ENCODE measurements around the gene LIF. TPM values are rescaled to one million over a fixed set of nuclear protein-coding genes. Genes with fewer than 3 reads are reported as not detected.
A peak's percentile ranks its signal among the peaks of the same experiment; 100 is the strongest.
"Not testable (repeated sequence)": the region's sequence is repeated elsewhere in the genome, so short reads cannot be mapped to it uniquely, and the experiment has no call there.

LIF gene
- polyA plus RNA-seq, 4 donors: 3.0 to 27.9 (median 6.0) TPM

- Histone ChIP-seq H3K27me3 (ENCODE audit: control insufficient read depth in 3 of 3, insufficient read depth in 3 of 3, low read length in 3 of 3) (no peaks in the 10 kb centered on the region), H3K36me3 (ENCODE audit: control insufficient read depth in 3 of 3, insufficient read depth in 2 of 3, low read depth in 1 of 3, low read length in 3 of 3) (no peaks in the 10 kb centered on the region), H3K27ac (ENCODE audit: low read depth in 1 of 3, low read length in 2 of 3) (no peak overlapping the region), H3K4me1 (ENCODE audit: control insufficient read depth in 3 of 3, insufficient read depth in 2 of 3, low read depth in 1 of 3, low read length in 2 of 3) (peaks cover 0 to 15% (median 2%) of the 10 kb centered on the region in 3 donors), H3K9me3 (ENCODE audit: control insufficient read depth in 2 of 2, insufficient read depth in 1 of 2, low read depth in 1 of 2, low read length in 1 of 2) (no peaks in the 10 kb centered on the region), H3K4me3 (ENCODE audit: low read depth in 1 of 3, low read length in 3 of 3) (no peak overlapping the region)
- no peak for FAIRE-seq
- no peak for DNase-seq
Observed at GRCh38 chr22:30219668-30220278, 26.8 kb downstream of the LIF start.

GRCh38 chr22:30219049-30219654, 27.4 kb downstream of the LIF start:
- no peaks in the 10 kb centered on the region for H3K36me3 ChIP-seq (ENCODE audit: control insufficient read depth in 3 of 3, insufficient read depth in 2 of 3, low read depth in 1 of 3, low read length in 3 of 3)
- H3K4me1 ChIP-seq (ENCODE audit: control insufficient read depth in 3 of 3, insufficient read depth in 2 of 3, low read depth in 1 of 3, low read length in 2 of 3): peaks cover 0 to 15% (median 2%) of the 10 kb centered on the region in 3 donors
- no peak overlapping the region for H3K27ac ChIP-seq (ENCODE audit: low read depth in 1 of 3, low read length in 2 of 3)
- no peak overlapping the region for H3K4me3 ChIP-seq (ENCODE audit: low read depth in 1 of 3, low read length in 3 of 3)
- 84 to 93% (median 89%) methylated on average over 8 of the region's 8 CpGs for WGBS, 3 donors
- no peaks in the 10 kb centered on the region for H3K9me3 ChIP-seq (ENCODE audit: control insufficient read depth in 2 of 2, insufficient read depth in 1 of 2, low read depth in 1 of 2, low read length in 1 of 2)
- no peak for FAIRE-seq
- DNase-seq: peak in 1 of 2 donors; percentile 62
- H3K27me3 ChIP-seq (ENCODE audit: control insufficient read depth in 3 of 3, insufficient read depth in 3 of 3, low read length in 3 of 3): no peaks in the 10 kb centered on the region

GRCh38 chr22:30217698-30218560, 28.6 kb downstream of the LIF start:
- H3K27ac ChIP-seq (ENCODE audit: low read depth in 1 of 3, low read length in 2 of 3): peak overlapping the region in 1 of 3 donors; percentile 78

GRCh38 chr22:30216710-30217109, 29.8 kb downstream of the LIF start:
- WGBS, 3 donors: 82 to 90% (median 85%) methylated on average over 10 of the region's 10 CpGs
- FAIRE-seq: no peak

More at GRCh38 chr22:30217698-30218560, 28.6 kb downstream of the LIF start:
- Histone ChIP-seq H3K27me3 (ENCODE audit: control insufficient read depth in 3 of 3, insufficient read depth in 3 of 3, low read length in 3 of 3) (no peaks in the 10 kb centered on the region), H3K9me3 (ENCODE audit: control insufficient read depth in 2 of 2, insufficient read depth in 1 of 2, low read depth in 1 of 2, low read length in 1 of 2) (no peaks in the 10 kb centered on the region), H3K4me1 (ENCODE audit: control insufficient read depth in 3 of 3, insufficient read depth in 2 of 3, low read depth in 1 of 3, low read length in 2 of 3) (peaks cover 2 to 21% (median 3%) of the 10 kb centered on the region in 3 donors), H3K4me3 (ENCODE audit: low read depth in 1 of 3, low read length in 3 of 3) (no peak overlapping the region), H3K36me3 (ENCODE audit: control insufficient read depth in 3 of 3, insufficient read depth in 2 of 3, low read depth in 1 of 3, low read length in 3 of 3) (no peaks in the 10 kb centered on the region)
- DNase-seq: peak; percentile 40 to 85
- FAIRE-seq: no peak
- WGBS, 3 donors: 40 to 65% (median 56%) methylated on average over 23 of the region's 23 CpGs

GRCh38 chr22:30216272-30216671, 30.3 kb downstream of the LIF start:
- peaks cover 2 to 29% (median 3%) of the 10 kb centered on the region in 3 donors for H3K4me1 ChIP-seq (ENCODE audit: control insufficient read depth in 3 of 3, insufficient read depth in 2 of 3, low read depth in 1 of 3, low read length in 2 of 3)
- H3K27ac ChIP-seq (ENCODE audit: low read depth in 1 of 3, low read length in 2 of 3); H3K4me3 ChIP-seq (ENCODE audit: low read depth in 1 of 3, low read length in 3 of 3); H3K36me3 ChIP-seq (ENCODE audit: control insufficient read depth in 3 of 3, insufficient read depth in 2 of 3, low read depth in 1 of 3, low read length in 3 of 3); FAIRE-seq; DNase-seq; H3K27me3 ChIP-seq (ENCODE audit: control insufficient read depth in 3 of 3, insufficient read depth in 3 of 3, low read length in 3 of 3); H3K9me3 ChIP-seq (ENCODE audit: control insufficient read depth in 2 of 2, insufficient read depth in 1 of 2, low read depth in 1 of 2, low read length in 1 of 2): not testable (repeated sequence)
- 92 to 98% (median 94%) methylated on average over 3 of the region's 3 CpGs for WGBS, 3 donors

More at GRCh38 chr22:30216710-30217109, 29.8 kb downstream of the LIF start:
- no peak overlapping the region for H3K4me3 ChIP-seq (ENCODE audit: low read depth in 1 of 3, low read length in 3 of 3)
- H3K4me1 ChIP-seq (ENCODE audit: control insufficient read depth in 3 of 3, insufficient read depth in 2 of 3, low read depth in 1 of 3, low read length in 2 of 3): peaks cover 2 to 29% (median 3%) of the 10 kb centered on the region in 3 donors
- DNase-seq: no peak
- no peaks in the 10 kb centered on the region for H3K36me3 ChIP-seq (ENCODE audit: control insufficient read depth in 3 of 3, insufficient read depth in 2 of 3, low read depth in 1 of 3, low read length in 3 of 3)
- H3K27me3 ChIP-seq (ENCODE audit: control insufficient read depth in 3 of 3, insufficient read depth in 3 of 3, low read length in 3 of 3): no peaks in the 10 kb centered on the region
- H3K9me3 ChIP-seq (ENCODE audit: control insufficient read depth in 2 of 2, insufficient read depth in 1 of 2, low read depth in 1 of 2, low read length in 1 of 2): no peaks in the 10 kb centered on the region
- no peak overlapping the region for H3K27ac ChIP-seq (ENCODE audit: low read depth in 1 of 3, low read length in 2 of 3)

- WGBS, 3 donors: 51 to 66% (median 59%) methylated on average over 12 of the region's 12 CpGs
- peaks cover 0 to 35% (median 3%) of the 10 kb centered on the region in 3 donors for H3K4me1 ChIP-seq (ENCODE audit: control insufficient read depth in 3 of 3, insufficient read depth in 2 of 3, low read depth in 1 of 3, low read length in 2 of 3)
- DNase-seq: no peak
- no peak for FAIRE-seq
- no peaks in the 10 kb centered on the region for H3K9me3 ChIP-seq (ENCODE audit: control insufficient read depth in 2 of 2, insufficient read depth in 1 of 2, low read depth in 1 of 2, low read length in 1 of 2)
- no peak overlapping the region for H3K4me3 ChIP-seq (ENCODE audit: low read depth in 1 of 3, low read length in 3 of 3)
- no peak overlapping the region for H3K27ac ChIP-seq (ENCODE audit: low read depth in 1 of 3, low read length in 2 of 3)
- H3K27me3 ChIP-seq (ENCODE audit: control insufficient read depth in 3 of 3, insufficient read depth in 3 of 3, low read length in 3 of 3): no peaks in the 10 kb centered on the region
- no peaks in the 10 kb centered on the region for H3K36me3 ChIP-seq (ENCODE audit: control insufficient read depth in 3 of 3, insufficient read depth in 2 of 3, low read depth in 1 of 3, low read length in 3 of 3)
Observed at GRCh38 chr22:30214703-30215407, 31.7 kb downstream of the LIF start.

- FAIRE-seq (no peak), DNase-seq (no peak)
- peaks cover 0 to 43% (median 3%) of the 10 kb centered on the region in 3 donors for H3K4me1 ChIP-seq (ENCODE audit: control insufficient read depth in 3 of 3, insufficient read depth in 2 of 3, low read depth in 1 of 3, low read length in 2 of 3)
- H3K9me3 ChIP-seq (ENCODE audit: control insufficient read depth in 2 of 2, insufficient read depth in 1 of 2, low read depth in 1 of 2, low read length in 1 of 2): no peaks in the 10 kb centered on the region
- 59 to 70% (median 64%) methylated on average over 8 of the region's 8 CpGs for WGBS, 3 donors
- H3K4me3 ChIP-seq (ENCODE audit: low read depth in 1 of 3, low read length in 3 of 3): no peak overlapping the region
- H3K27ac ChIP-seq (ENCODE audit: low read depth in 1 of 3, low read length in 2 of 3): peak overlapping the region in 2 of 3 donors; percentile 2 to 42
- H3K36me3 ChIP-seq (ENCODE audit: control insufficient read depth in 3 of 3, insufficient read depth in 2 of 3, low read depth in 1 of 3, low read length in 3 of 3): no peaks in the 10 kb centered on the region
- no peaks in the 10 kb centered on the region for H3K27me3 ChIP-seq (ENCODE audit: control insufficient read depth in 3 of 3, insufficient read depth in 3 of 3, low read length in 3 of 3)
Observed at GRCh38 chr22:30212996-30213441, 33.5 kb downstream of the LIF start.

Data from small intestine (tissue), 7 donors.